Prostate gland (tissue), 2 donors: Measurements from ENCODE around the gene MTCL3.
A peak's percentile ranks its signal among the peaks of the same experiment; 100 is the strongest.

Source experiments
- DNase-seq: peaks from one replicate; pipeline ENCODE4 v3.0.0-alpha.2; 2019; ENCODE audit warnings: low spot score
- H3K27ac ChIP-seq, 2 donors: fragments of 200-600 bp; sonication (generic); 2 replicates each; pipeline ENCODE4 v1.5.1; 2017 to 2019
- H3K27me3 ChIP-seq: fragments of 200-600 bp; sonication (generic); replicated peaks from 2 replicates; pipeline ENCODE4 v1.5.1; 2019; ENCODE audit not compliant: insufficient read depth
- H3K36me3 ChIP-seq, 2 donors: fragments of 200-600 bp; sonication (generic); 1 replicate in 1 of 2; 2 replicates in 1 of 2; pipeline versions ENCODE4 v1.5.1 to v1.8.1; 2017 to 2019
- H3K4me1 ChIP-seq: fragments of 200-600 bp; sonication (generic); replicated peaks from 2 replicates; pipeline ENCODE4 v1.5.1; 2019
- H3K4me3 ChIP-seq, 2 donors: fragments of 200-600 bp; sonication (generic); 2 replicates each; pipeline ENCODE4 v1.5.1; 2017 to 2019
- H3K9me3 ChIP-seq: fragments of 200-600 bp; sonication (generic); 2 replicates; pipeline ENCODE4 v1.5.1; 2017
- CTCF ChIP-seq, 4 experiments: fragments of 200-600 bp in 2 of 4; fragments of 450-650 bp in 2 of 4; sonication (generic) in 2 of 4; IDR thresholded peaks; 1 replicate in 3 of 4; 2 replicates in 1 of 4; pipeline ENCODE4 v1.5.1; 2016 to 2019; ENCODE audit warnings: antibody characterized with exemption in 4 of 4, mild to moderate bottlenecking in 2 of 4, moderate library complexity in 2 of 4
- POLR2A ChIP-seq: fragments of 450-650 bp; IDR thresholded peaks from one replicate; pipeline ENCODE4 v1.6.1; 2016; ENCODE audit warnings: antibody characterized with exemption, mild to moderate bottlenecking
- POLR2AphosphoS5 ChIP-seq: sonication (generic); formaldehyde crosslinking; IDR thresholded peaks from one replicate; pipeline ENCODE4 v1.6.1; 2017; ENCODE audit warnings: antibody characterized with exemption
- WGBS: methylation state at CpG from one replicate; pipeline ENCODE4 v1.1.5; 2018; 5-methylcytosine and 5-hydroxymethylcytosine counted together
- intact Hi-C: fragments of 100-400 bp; cut with DNase I; formaldehyde crosslinking; loops from one replicate; pipeline ENCODE4 v1.14.2; 2022

Gene MTCL3

GRCh38 chr6:127520066-127520465 lies 931 bp upstream of the MTCL3 start:
- no peak overlapping the region for H3K4me3 ChIP-seq
- TF ChIP-seq POLR2AphosphoS5: no peak
- peaks cover 8% of the 10 kb centered on the region for H3K27me3 ChIP-seq
- no peak for DNase-seq
- no peaks in the 10 kb centered on the region for H3K9me3 ChIP-seq
- no peaks in the 10 kb centered on the region for H3K36me3 ChIP-seq
- no peaks in the 10 kb centered on the region for H3K4me1 ChIP-seq
- intact Hi-C loops: no loop called here
- WGBS: 13% methylated on average over 2 of the region's 2 CpGs
- H3K27ac ChIP-seq: no peak overlapping the region

- Histone ChIP-seq H3K27ac (no peak overlapping the region), H3K27me3 (peaks cover 8% of the 10 kb centered on the region), H3K36me3 (no peaks in the 10 kb centered on the region), H3K9me3 (no peaks in the 10 kb centered on the region), H3K4me3 (no peak overlapping the region), H3K4me1 (no peaks in the 10 kb centered on the region)
- intact Hi-C loops: loop anchor here (5.0 kb wide), 1 partner anchor 52 kb away; no protein-coding TSS in a partner anchor
- no peak for DNase-seq
- 4% methylated on average over 10 of the region's 10 CpGs for WGBS
- no peak for TF ChIP-seq POLR2AphosphoS5
- TF ChIP-seq CTCF (IDR thresholded peaks at IDR 0.05): no peak
- no peak for TF ChIP-seq POLR2A
These were observed 292 bp upstream of the MTCL3 start for GRCh38 chr6:127519469-127519785.

GRCh38 chr6:127518191-127518709 lies 885 bp downstream of the MTCL3 start:
- H3K9me3 ChIP-seq: no peaks in the 10 kb centered on the region
- 16% methylated on average over 10 of the region's 10 CpGs for WGBS
- H3K27ac ChIP-seq: no peak overlapping the region
- intact Hi-C loops: loop anchor here (5.0 kb wide), 1 partner anchor 51 kb away; no protein-coding TSS in a partner anchor
- H3K4me1 ChIP-seq: no peaks in the 10 kb centered on the region
- no peak for DNase-seq
- H3K27me3 ChIP-seq: peaks cover 8% of the 10 kb centered on the region
- H3K4me3 ChIP-seq: no peak overlapping the region
- TF ChIP-seq POLR2A: no peak
- no peaks in the 10 kb centered on the region for H3K36me3 ChIP-seq

GRCh38 chr6:127517693-127518092 lies 1.4 kb downstream of the MTCL3 start:
- Histone ChIP-seq H3K36me3 (no peaks in the 10 kb centered on the region), H3K27me3 (peaks cover 8% of the 10 kb centered on the region), H3K27ac (no peak overlapping the region), H3K4me3 (no peak overlapping the region), H3K4me1 (no peaks in the 10 kb centered on the region), H3K9me3 (no peaks in the 10 kb centered on the region)
- WGBS: 70% methylated on average over 2 of the region's 2 CpGs
- DNase-seq: no peak
- intact Hi-C loops: loop anchor here (5.0 kb wide), 1 partner anchor 50 kb away; no protein-coding TSS in a partner anchor
- TF ChIP-seq POLR2AphosphoS5 (no peak), CTCF (IDR thresholded peaks at IDR 0.05) (no peak), POLR2A (no peak)

- no peak for DNase-seq
- Histone ChIP-seq H3K4me1 (no peaks in the 10 kb centered on the region), H3K9me3 (no peaks in the 10 kb centered on the region), H3K4me3 (peak overlapping the region; percentile 44 to 52), H3K36me3 (no peaks in the 10 kb centered on the region), H3K27ac (no peak overlapping the region), H3K27me3 (peaks cover 8% of the 10 kb centered on the region)
- 10% methylated on average over 6 of the region's 6 CpGs for WGBS
- intact Hi-C loops: loop anchor here (5.0 kb wide), 1 partner anchor 49 kb away; no protein-coding TSS in a partner anchor
- TF ChIP-seq POLR2A (no peak), CTCF (IDR thresholded peaks at IDR 0.05) (peak in 2 of 4 experiments; percentile 33 to 44), POLR2AphosphoS5 (no peak)
These were observed 2.4 kb downstream of the MTCL3 start for GRCh38 chr6:127516662-127517273.
